A549 (cell line): ENCODE data around the gene MGST2. TPM values are rescaled to one million over a fixed set of nuclear protein-coding genes. Genes with fewer than 3 reads are reported as not detected.

Source experiments
- ATAC-seq, 2 experiments: fragments of 200-7000 bp in 1 of 2; fragments of >200 bp in 1 of 2; cut with Nextera tagmentation in 1 of 2; cut with Tn5 transposase in 1 of 2; 3 replicates each; pipeline versions ENCODE4 v1.8.0 to v1.9.1; 2018 to 2020; ENCODE audit warnings: mild to moderate bottlenecking in 1 of 2, moderate library complexity in 1 of 2
- CTCF ChIA-PET: fragments of 300-600 bp; sonication (Branson Sonifier 250); formaldehyde crosslinking; extraction: SDS; loops from one replicate; lab custom pipeline; 2021; ENCODE audit warnings: antibody characterized with exemption, inconsistent platforms; lab: Yijun Ruan, JAX
- POLR2A ChIA-PET: fragments of 350-600 bp; formaldehyde crosslinking; extraction: SDS; loops from one replicate; lab custom pipeline; 2021; ENCODE audit warnings: antibody characterized with exemption, inconsistent platforms; lab: Yijun Ruan, JAX
- DNase-seq, 2 experiments: peaks; one replicate each; pipeline versions ENCODE4 v3.0.0 to v3.0.0-alpha.2; 2011 to 2016; ENCODE audit warnings: low read depth in 1 of 2, low spot score in 1 of 2
- FAIRE-seq: peaks from 2 replicates; lab custom pipeline; 2011; peaks lifted over from hg19 to GRCh38; lab: Jason Lieb, UNC
- H3K27ac ChIP-seq, 2 experiments: fragments of >200 bp; sonication (Bioruptor Twin); formaldehyde crosslinking; 3 replicates each; pipeline ENCODE4 v1.5.1; 2016 to 2017
- H3K4me1 ChIP-seq: fragments of >200 bp; sonication (Bioruptor Twin); formaldehyde crosslinking; 3 replicates; pipeline ENCODE4 v1.6.1; 2016
- H3K4me2 ChIP-seq: fragments of >200 bp; sonication (Bioruptor Twin); formaldehyde crosslinking; 3 replicates; pipeline ENCODE4 v1.6.1; 2016
- H3K4me3 ChIP-seq: fragments of >200 bp; sonication (Bioruptor Twin); formaldehyde crosslinking; 3 replicates; pipeline ENCODE4 v1.5.1; 2016
- H3K9me3 ChIP-seq: fragments of >200 bp; sonication (Bioruptor Twin); formaldehyde crosslinking; 3 replicates; pipeline ENCODE4 v1.6.1; 2016
- BHLHE40 ChIP-seq: IDR thresholded peaks from 2 replicates; pipeline ENCODE4 v1.6.1; 2012; ENCODE audit warnings: low read depth, low read length, inconsistent platforms
- CBX2 ChIP-seq: fragments of 200-600 bp; sonication (generic); IDR thresholded peaks from 2 replicates; pipeline ENCODE4 v1.6.1; 2016; ENCODE audit warnings: low read depth, mild to moderate bottlenecking, borderline replicate concordance
- EHMT2 ChIP-seq: fragments of 200-600 bp; sonication (generic); IDR thresholded peaks from 2 replicates; pipeline ENCODE4 v1.6.1; 2016; ENCODE audit warnings: antibody characterized with exemption, low read depth, mild to moderate bottlenecking, moderate library complexity
- HES2 ChIP-seq: fragments of >200 bp; sonication (Bioruptor Twin); formaldehyde crosslinking; IDR thresholded peaks from 2 replicates; pipeline ENCODE4 v1.6.1; 2016
- HOXA7 ChIP-seq: fragments of 250-450 bp; sonication (Bioruptor Pico); IDR thresholded peaks from 2 replicates; pipeline ENCODE4 v1.5.0; 2020; ENCODE audit warnings: mild to moderate bottlenecking, moderate library complexity
- HOXB13 ChIP-seq: fragments of 250-450 bp; sonication (Bioruptor Pico); IDR thresholded peaks from 2 replicates; pipeline ENCODE4 v1.5.0; 2020; ENCODE audit warnings: low read depth, mild to moderate bottlenecking, moderate library complexity
- HOXB5 ChIP-seq: fragments of 250-450 bp; sonication (Bioruptor Pico); IDR thresholded peaks from 2 replicates; pipeline ENCODE4 v1.5.0; 2020; ENCODE audit warnings: mild to moderate bottlenecking, moderate library complexity
- JUN ChIP-seq, 2 experiments: fragments of >200 bp; sonication (Bioruptor Twin); formaldehyde crosslinking; IDR thresholded peaks; 2 replicates in 1 of 2; 3 replicates in 1 of 2; pipeline ENCODE4 v1.6.1; 2016 to 2017
- JUNB ChIP-seq: fragments of >200 bp; sonication (Bioruptor Twin); formaldehyde crosslinking; IDR thresholded peaks from 2 replicates; pipeline ENCODE4 v1.6.1; 2016
- NPAS2 ChIP-seq: fragments of 250-450 bp; sonication (Bioruptor Pico); IDR thresholded peaks from 2 replicates; pipeline ENCODE4 v1.8.0; 2022; ENCODE audit warnings: mild to moderate bottlenecking, moderate library complexity, borderline replicate concordance
- PHF8 ChIP-seq: fragments of 200-600 bp; sonication (generic); IDR thresholded peaks from 2 replicates; pipeline ENCODE4 v1.6.1; 2016; ENCODE audit warnings: low read depth, mild to moderate bottlenecking, antibody characterized with exemption, moderate library complexity, borderline replicate concordance
- POLR2AphosphoS2 ChIP-seq: conservative IDR thresholded peaks from 2 replicates; pipeline ENCODE4 v1.6.1; 2012; ENCODE audit warnings: low read length, improper control_type of control experiment, inconsistent platforms
- RCOR1 ChIP-seq: fragments of 150-350 bp; IDR thresholded peaks from 2 replicates; pipeline ENCODE4 v1.6.1; 2014; ENCODE audit warnings: antibody characterized with exemption, low read length, low read depth
- RNF2 ChIP-seq: fragments of 200-600 bp; sonication (generic); IDR thresholded peaks from 2 replicates; pipeline ENCODE4 v1.6.1; 2016; ENCODE audit warnings: low read depth, mild to moderate bottlenecking, antibody characterized with exemption, moderate library complexity, borderline replicate concordance
- SREBF2 ChIP-seq: fragments of 450-650 bp; IDR thresholded peaks from 2 replicates; pipeline ENCODE4 v1.6.1; 2014; ENCODE audit warnings: mild to moderate bottlenecking, moderate library complexity
- TP53 ChIP-seq: fragments of 250-450 bp; sonication (Bioruptor Pico); IDR thresholded peaks from 2 replicates; pipeline ENCODE4 v1.5.0; 2021; ENCODE audit warnings: mild to moderate bottlenecking, moderate library complexity
- USF2 ChIP-seq: fragments of 450-650 bp; IDR thresholded peaks from 2 replicates; pipeline ENCODE4 v1.6.1; 2014; ENCODE audit warnings: antibody characterized with exemption
- ZC3H11A ChIP-seq: fragments of 450-650 bp; IDR thresholded peaks from 2 replicates; pipeline ENCODE4 v1.6.1; 2014; ENCODE audit warnings: antibody characterized with exemption, mild to moderate bottlenecking
- ZSCAN20 ChIP-seq: fragments of 250-450 bp; sonication (Bioruptor Pico); IDR thresholded peaks from 2 replicates; pipeline ENCODE4 v1.8.0; 2022; ENCODE audit warnings: mild to moderate bottlenecking, moderate library complexity
- whole genome bisulfite sequencing: methylation state at CpG from one replicate; pipeline ENCODE4 v1.1.6; 2017; ENCODE audit errors: missing lambda C conversion rate; 5-methylcytosine and 5-hydroxymethylcytosine counted together
- polyA plus RNA-seq, 4 experiments: library from polyadenylated mRNA; depleted of rRNA in 3 of 4; stranded (reverse); fragments of >200 nt; fragmentation: RNase III in 1 of 4; extraction: RNeasy Plus Mini Kit Qiagen cat#74134 plus additional on column Dnase treatment in 1 of 4; gene quantifications; 2 replicates in 3 of 4; 3 replicates in 1 of 4; pipeline ENCODE4 v1.2.3, GENCODE V29; 2011 to 2017
- TF ChIP-seq, protein P1 (sequence below): fragments of 250-450 bp; sonication (Bioruptor Pico); IDR thresholded peaks from 2 replicates; pipeline ENCODE4 v1.5.0; 2020; ENCODE audit warnings: low read depth, mild to moderate bottlenecking, moderate library complexity
- TF ChIP-seq, protein P2 (sequence below): fragments of >200 bp; sonication (Bioruptor Twin); formaldehyde crosslinking; IDR thresholded peaks from 3 replicates; pipeline ENCODE4 v1.6.1; 2016
- TF ChIP-seq, protein P3 (sequence below): IDR thresholded peaks from 2 replicates; pipeline ENCODE4 v1.6.1; 2012

MGST2 gene
- polyA plus RNA-seq, 2 of the 4 experiments (the other 2 are of a cell fraction): 44.0 to 62.1 TPM

DNA sequence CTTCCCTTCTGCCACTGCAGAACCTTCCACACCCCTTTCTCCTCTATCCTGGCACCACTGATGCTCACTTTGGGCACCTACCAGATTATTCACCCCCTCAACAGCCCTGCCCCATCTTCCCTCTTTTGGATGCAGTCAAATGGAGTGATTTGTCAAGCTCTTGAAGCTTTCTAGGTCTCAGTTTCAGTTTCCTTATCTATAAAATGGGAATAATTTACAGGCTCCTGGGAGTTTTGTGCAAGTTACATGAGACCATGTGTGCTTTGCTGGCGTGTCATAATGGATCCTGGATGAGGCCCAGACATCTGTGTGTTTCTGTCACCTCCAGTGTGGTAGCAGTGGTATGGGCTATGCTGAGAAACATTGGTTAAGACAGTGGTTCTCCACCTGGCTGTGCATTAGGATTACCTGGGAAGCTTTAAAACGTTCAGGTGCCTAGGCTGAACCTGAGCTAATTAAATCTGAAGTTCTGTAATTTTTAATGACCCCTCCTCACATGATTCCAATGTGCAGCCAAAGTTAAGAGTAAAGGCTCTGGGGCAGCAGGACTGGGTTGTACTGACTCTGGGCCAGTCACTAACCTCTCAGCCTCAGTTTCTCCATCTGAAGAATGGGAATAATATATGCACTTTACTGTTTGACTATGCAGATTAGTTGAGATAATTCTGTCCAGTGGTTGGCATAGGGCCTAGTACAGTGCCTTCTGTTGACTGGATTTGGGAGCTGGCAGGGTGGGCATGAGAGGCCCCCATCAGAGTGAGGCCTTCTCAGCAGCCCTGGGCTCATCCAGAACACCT is 6.8 kb upstream of the MGST2 start (continued):
- TF ChIP-seq EHMT2: no peak

- Histone ChIP-seq H3K27ac (no peak overlapping the region), H3K4me2 (no peak overlapping the region), H3K4me1 (peaks cover 31% of the 10 kb centered on the region), H3K4me3 (no peak overlapping the region), H3K9me3 (no peaks in the 10 kb centered on the region)
- TF ChIP-seq RCOR1 (no peak), HOXB5 (no peak), JUNB (no peak), BHLHE40 (no peak), HES2 (no peak)
- ATAC-seq (no peak), FAIRE-seq (no peak), DNase-seq (no peak)
- ChIA-PET POLR2A (no interaction called here), CTCF (interaction anchor here (1.0 to 1.2 kb wide), 3 partner anchors 9 to 26 kb away, joined by 3 read pairs; no protein-coding TSS in a partner anchor)
- WGBS: 92% methylated on average over 12 of the region's 12 CpGs
Observed at GRCh38 chr4:139659735-139660424, 5.7 kb upstream of the MGST2 start.

DNA sequence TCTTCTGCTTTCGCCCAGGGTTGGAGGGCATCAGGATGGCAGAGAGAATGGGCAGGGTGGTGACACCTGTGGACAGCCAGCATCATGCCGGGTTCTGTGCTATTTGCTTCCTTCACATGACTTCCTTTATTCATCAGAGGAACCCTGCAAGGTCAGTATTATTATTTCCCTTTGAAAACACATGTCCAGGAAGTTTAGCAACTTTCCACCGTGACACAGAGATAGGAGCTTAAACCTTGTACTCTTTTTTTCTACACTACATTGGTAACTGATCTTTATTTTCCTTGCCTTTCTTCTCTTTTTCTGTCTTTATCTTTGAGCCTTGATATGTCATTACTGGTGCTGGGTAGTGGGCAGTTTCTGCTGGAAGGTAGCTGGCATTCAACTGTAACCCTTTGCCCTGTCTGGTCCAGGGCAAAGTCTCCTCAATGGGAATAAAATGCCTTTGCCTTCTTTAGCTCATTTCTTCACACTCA is 5.0 kb upstream of the MGST2 start:
- 64% methylated on average over 3 of the region's 3 CpGs for WGBS
- Histone ChIP-seq H3K27ac (no peak overlapping the region), H3K4me1 (peaks cover 33% of the 10 kb centered on the region), H3K4me2 (no peak overlapping the region), H3K4me3 (no peak overlapping the region), H3K9me3 (no peaks in the 10 kb centered on the region)
- ATAC-seq (no peak), DNase-seq (no peak), FAIRE-seq (no peak)
- ChIA-PET CTCF (interaction anchor here (1.0 to 1.2 kb wide), 4 partner anchors 9 to 1186 kb away, joined by 3 to 5 read pairs (median 3); no protein-coding TSS in a partner anchor), POLR2A (no interaction called here)
- TF ChIP-seq CBX2: no peak
- TF ChIP-seq ZC3H11A: no peak

DNA sequence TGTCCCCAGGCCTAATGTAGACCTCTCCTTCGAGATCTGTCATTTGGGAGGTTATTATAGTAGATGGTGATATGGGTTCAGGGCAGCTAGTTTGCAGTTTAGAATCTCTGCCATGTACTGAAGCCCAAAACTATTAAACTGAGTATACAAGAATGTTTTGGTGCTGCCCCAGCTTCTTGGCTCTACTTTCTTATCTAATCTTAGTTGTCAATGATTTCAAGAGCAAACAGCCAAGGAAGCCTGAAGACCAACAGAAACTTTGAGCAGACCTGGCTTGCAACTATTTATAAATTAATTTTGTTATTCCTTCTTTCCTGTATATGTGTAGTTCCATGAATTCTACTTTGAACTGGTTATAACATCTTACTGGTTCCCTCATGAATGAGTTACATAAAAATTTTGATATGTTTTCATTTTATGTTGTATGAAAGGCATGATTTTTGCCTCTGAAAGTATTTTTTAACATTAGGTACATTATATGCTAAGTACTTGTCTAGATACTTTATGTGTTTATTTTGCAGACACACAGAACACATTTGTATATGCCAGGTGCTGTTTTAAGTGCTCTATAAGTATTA is 2.0 kb upstream of the MGST2 start:
- Histone ChIP-seq H3K27ac (no peak overlapping the region), H3K4me2 (no peak overlapping the region), H3K4me1 (peaks cover 12% of the 10 kb centered on the region), H3K4me3 (no peak overlapping the region), H3K9me3 (no peaks in the 10 kb centered on the region)
- ATAC-seq (no peak), DNase-seq (no peak), FAIRE-seq (no peak)
- POLR2A ChIA-PET: no interaction called here
- 64% methylated on average over 1 of the region's 1 CpG for whole genome bisulfite sequencing
- CTCF ChIA-PET: interaction anchor here (0.9 to 3.5 kb wide), 5 partner anchors 7 to 60 kb away, joined by 3 to 26 read pairs (median 4); no protein-coding TSS in a partner anchor
- no peak for TF ChIP-seq JUN (IDR thresholded peaks at IDR 0.05)
- no peak for TF ChIP-seq HES2
- no peak for TF ChIP-seq ZSCAN20
- TF ChIP-seq, protein P1, sequence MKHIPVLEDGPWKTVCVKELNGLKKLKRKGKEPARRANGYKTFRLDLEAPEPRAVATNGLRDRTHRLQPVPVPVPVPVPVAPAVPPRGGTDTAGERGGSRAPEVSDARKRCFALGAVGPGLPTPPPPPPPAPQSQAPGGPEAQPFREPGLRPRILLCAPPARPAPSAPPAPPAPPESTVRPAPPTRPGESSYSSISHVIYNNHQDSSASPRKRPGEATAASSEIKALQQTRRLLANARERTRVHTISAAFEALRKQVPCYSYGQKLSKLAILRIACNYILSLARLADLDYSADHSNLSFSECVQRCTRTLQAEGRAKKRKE (CRISPR knock-in tag): no peak
- TF ChIP-seq, protein P2, sequence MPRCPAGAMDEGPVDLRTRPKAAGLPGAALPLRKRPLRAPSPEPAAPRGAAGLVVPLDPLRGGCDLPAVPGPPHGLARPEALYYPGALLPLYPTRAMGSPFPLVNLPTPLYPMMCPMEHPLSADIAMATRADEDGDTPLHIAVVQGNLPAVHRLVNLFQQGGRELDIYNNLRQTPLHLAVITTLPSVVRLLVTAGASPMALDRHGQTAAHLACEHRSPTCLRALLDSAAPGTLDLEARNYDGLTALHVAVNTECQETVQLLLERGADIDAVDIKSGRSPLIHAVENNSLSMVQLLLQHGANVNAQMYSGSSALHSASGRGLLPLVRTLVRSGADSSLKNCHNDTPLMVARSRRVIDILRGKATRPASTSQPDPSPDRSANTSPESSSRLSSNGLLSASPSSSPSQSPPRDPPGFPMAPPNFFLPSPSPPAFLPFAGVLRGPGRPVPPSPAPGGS: no peak
- TF ChIP-seq SREBF2: no peak
- no peak for TF ChIP-seq PHF8
- no peak for TF ChIP-seq CBX2
- no peak for TF ChIP-seq TP53
- TF ChIP-seq HOXA7 (CRISPR knock-in tag): no peak
- no peak for TF ChIP-seq RNF2
- no peak for TF ChIP-seq POLR2AphosphoS2
- TF ChIP-seq EHMT2: no peak
- TF ChIP-seq USF2: no peak
- TF ChIP-seq HOXB13: no peak
- TF ChIP-seq, protein P3, sequence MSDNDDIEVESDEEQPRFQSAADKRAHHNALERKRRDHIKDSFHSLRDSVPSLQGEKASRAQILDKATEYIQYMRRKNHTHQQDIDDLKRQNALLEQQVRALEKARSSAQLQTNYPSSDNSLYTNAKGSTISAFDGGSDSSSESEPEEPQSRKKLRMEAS: no peak
- no peak for TF ChIP-seq BHLHE40
- no peak for TF ChIP-seq NPAS2 (CRISPR knock-in tag)
